Measurements from ENCODE around the gene OTOS.

The OTOS gene

DNA sequence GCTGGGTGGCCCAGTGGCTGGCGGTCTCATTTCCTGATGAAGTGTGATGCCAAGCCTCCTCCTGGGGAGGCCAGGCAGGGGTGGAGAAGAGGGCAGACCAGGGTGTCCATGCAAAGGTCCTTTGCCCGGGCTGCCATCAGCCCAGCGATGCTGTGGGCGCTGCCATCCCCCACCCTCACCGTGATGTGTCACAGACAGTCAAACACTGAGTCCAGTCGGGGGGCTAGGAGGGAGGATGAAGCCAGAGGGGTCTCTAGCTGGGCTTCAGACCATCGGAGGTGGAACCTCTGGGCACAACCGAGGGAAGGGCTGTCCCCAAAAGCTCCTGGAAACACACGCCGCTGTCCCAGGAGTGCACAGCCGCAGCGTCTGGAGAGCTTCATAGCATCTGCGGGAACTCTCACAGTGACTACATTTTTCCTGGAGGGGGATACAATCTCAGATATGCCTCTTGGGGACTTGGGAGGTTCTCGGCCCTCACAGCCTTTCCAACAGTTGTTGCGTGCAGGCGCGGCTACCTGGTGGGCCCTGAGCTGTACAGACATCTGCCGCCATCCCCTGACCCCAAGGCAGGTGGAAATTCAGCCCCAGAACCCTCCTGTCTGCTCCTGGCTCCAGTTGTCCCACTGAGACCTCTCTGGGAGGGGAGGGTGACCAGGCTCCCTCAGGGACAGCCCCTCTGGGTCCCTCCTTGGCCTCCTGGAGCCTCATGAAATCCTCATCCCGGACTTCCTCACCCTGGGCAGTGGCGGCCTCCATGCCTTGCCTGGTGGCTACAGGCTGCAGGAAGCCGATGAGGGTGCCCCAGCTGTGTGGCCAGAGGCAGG lies 26.5 kb upstream of the OTOS start:
- Histone ChIP-seq H3K27me3 (ENCODE audit: control insufficient read depth in 3 of 3, insufficient read depth in 3 of 3, low read depth in 1 of 3, low read length in 3 of 3) (peaks cover 0 to 4% (median 0%) of the 10 kb centered on the region in 3 experiments), H3K4ac (ENCODE audit: low read length) (no peak overlapping the region), H3K18ac (ENCODE audit: low read length) (peak overlapping the region; percentile 65), H3K4me1 (ENCODE audit: control insufficient read depth in 2 of 2, insufficient read depth in 1 of 2, low read depth in 1 of 2, low read length in 2 of 2) (peaks cover 4 to 10% of the 10 kb centered on the region in 2 donors), H3K14ac (ENCODE audit: low read length) (no peak overlapping the region), H3K4me2 (ENCODE audit: insufficient read depth, low read length, poor library complexity, severe bottlenecking) (no peak overlapping the region), H2BK12ac (ENCODE audit: low read length) (no peak overlapping the region), H2BK5ac (ENCODE audit: low read length) (peak overlapping the region; percentile 29), H3K9ac (ENCODE audit: low read depth, low read length, poor library complexity) (no peak overlapping the region), H3K23ac (ENCODE audit: low read depth, low read length, poor library complexity) (peak overlapping the region; percentile 59), H3K4me3 (ENCODE audit: low read length in 2 of 2) (no peak overlapping the region), H2BK120ac (ENCODE audit: low read depth, low read length) (no peak overlapping the region), H3K79me1 (ENCODE audit: low read depth, low read length) (peaks cover 3% of the 10 kb centered on the region), H4K8ac (ENCODE audit: low read depth, low read length) (no peak overlapping the region), H2BK15ac (ENCODE audit: low read length) (peak overlapping the region; percentile 72), H3K9me3 (replicated peaks in 1 of 2; ENCODE audit: control insufficient read depth in 2 of 2, insufficient read depth in 1 of 2, low read depth in 1 of 2, low read length in 2 of 2) (peaks cover 0 to 9% of the 10 kb centered on the region in 2 donors), H3K36me3 (replicated peaks in 1 of 2; ENCODE audit: control insufficient read depth in 2 of 2, insufficient read depth in 2 of 2, low read length in 2 of 2) (peaks cover 0 to 5% of the 10 kb centered on the region in 2 donors), H2AK5ac (ENCODE audit: low read depth, low read length) (peak overlapping the region; percentile 82), H2AFZ (ENCODE audit: low read length) (no peak overlapping the region), H3K27ac (replicated peaks; ENCODE audit: low read length) (no peak overlapping the region), H4K91ac (ENCODE audit: low read depth, low read length, poor library complexity) (no peak overlapping the region)
- WGBS, 2 donors (ENCODE audit: extremely low coverage in 2 of 2, insufficient read length in 2 of 2, insufficient replicate concordance in 1 of 2), result no CpG with 5 or more reads among the region's 21 CpGs
- no peak for DNase-seq (ENCODE audit: low spot score)

DNA sequence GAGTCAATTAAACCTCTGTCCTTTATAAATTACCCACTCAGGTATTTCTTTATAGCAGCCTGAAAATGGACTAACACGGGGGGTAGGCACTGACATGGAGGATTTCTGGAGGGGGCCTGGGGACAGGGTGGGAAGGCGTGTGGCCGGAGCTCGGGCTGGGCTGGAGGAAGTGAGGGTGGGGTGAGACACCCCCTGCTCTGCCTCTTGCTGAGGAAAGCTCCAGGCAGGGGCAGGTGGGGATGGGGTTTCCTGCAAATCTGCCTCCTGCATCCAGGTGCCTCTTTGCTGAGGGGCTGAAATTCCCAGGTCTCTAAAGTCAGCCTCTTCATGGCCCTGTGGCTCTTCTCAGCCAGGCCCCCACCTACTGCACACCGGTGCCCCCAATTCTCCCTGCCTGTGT lies 25.7 kb upstream of the OTOS start:
- no peak overlapping the region for H2AFZ ChIP-seq (ENCODE audit: low read length)
- H3K27me3 ChIP-seq (ENCODE audit: control insufficient read depth in 3 of 3, insufficient read depth in 3 of 3, low read depth in 1 of 3, low read length in 3 of 3), result peaks cover 0 to 4% (median 0%) of the 10 kb centered on the region in 3 experiments
- no peak for DNase-seq (ENCODE audit: low spot score)

DNA sequence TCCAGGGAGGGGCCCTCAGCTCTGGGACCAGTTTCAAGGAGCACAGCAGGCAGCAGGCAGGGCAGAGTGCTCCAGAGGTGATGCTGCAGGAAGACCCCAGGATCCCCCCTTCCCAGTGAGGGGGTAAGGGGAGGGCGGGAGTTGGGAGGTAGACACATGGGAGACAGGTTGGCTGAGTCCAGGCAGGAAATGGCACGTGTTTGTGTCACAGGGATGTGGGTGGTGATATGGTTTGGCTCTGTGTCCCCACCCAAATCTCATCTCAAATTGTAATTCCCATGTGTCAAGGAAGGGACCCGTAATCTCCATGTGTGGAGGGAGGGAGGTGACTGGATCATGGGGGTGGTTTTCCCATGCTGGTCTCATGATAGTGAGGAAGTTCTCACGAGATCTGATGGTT lies 25.2 kb upstream of the OTOS start:
- H3K27me3 ChIP-seq (ENCODE audit: control insufficient read depth in 3 of 3, insufficient read depth in 3 of 3, low read depth in 1 of 3, low read length in 3 of 3), result peaks cover 0 to 4% (median 0%) of the 10 kb centered on the region in 3 experiments
- peak overlapping the region; percentile 93 for H2BK15ac ChIP-seq (ENCODE audit: low read length)
- H4K91ac ChIP-seq (ENCODE audit: low read depth, low read length, poor library complexity), result no peak overlapping the region
- H2BK120ac ChIP-seq (ENCODE audit: low read depth, low read length), result peak overlapping the region; percentile 77
- H3K23ac ChIP-seq (ENCODE audit: low read depth, low read length, poor library complexity), result no peak overlapping the region
- H4K8ac ChIP-seq (ENCODE audit: low read depth, low read length), result no peak overlapping the region
- no peak overlapping the region for H3K14ac ChIP-seq (ENCODE audit: low read length)
- H3K9ac ChIP-seq (ENCODE audit: low read depth, low read length, poor library complexity), result no peak overlapping the region
- H3K79me1 ChIP-seq (ENCODE audit: low read depth, low read length), result peaks cover 3% of the 10 kb centered on the region
- H2BK5ac ChIP-seq (ENCODE audit: low read length), result no peak overlapping the region
- H3K4ac ChIP-seq (ENCODE audit: low read length), result no peak overlapping the region
- H2AK5ac ChIP-seq (ENCODE audit: low read depth, low read length), result peak overlapping the region; percentile 96
- DNase-seq (ENCODE audit: low spot score), result no peak
- no peak overlapping the region for H2AFZ ChIP-seq (ENCODE audit: low read length)
- no peak overlapping the region for H3K27ac ChIP-seq (replicated peaks; ENCODE audit: low read length)
- no peak overlapping the region for H3K4me3 ChIP-seq (ENCODE audit: low read length in 2 of 2)
- no peak overlapping the region for H2BK12ac ChIP-seq (ENCODE audit: low read length)
- H3K18ac ChIP-seq (ENCODE audit: low read length), result peak overlapping the region; percentile 54
- H3K4me1 ChIP-seq (ENCODE audit: control insufficient read depth in 2 of 2, insufficient read depth in 1 of 2, low read depth in 1 of 2, low read length in 2 of 2), result peaks cover 4 to 10% of the 10 kb centered on the region in 2 donors
- H3K9me3 ChIP-seq (replicated peaks in 1 of 2; ENCODE audit: control insufficient read depth in 2 of 2, insufficient read depth in 1 of 2, low read depth in 1 of 2, low read length in 2 of 2), result peaks cover 0 to 8% of the 10 kb centered on the region in 2 donors
- WGBS, 2 donors (ENCODE audit: extremely low coverage in 2 of 2, insufficient read length in 2 of 2, insufficient replicate concordance in 1 of 2), result no CpG with 5 or more reads among the region's 4 CpGs
- H3K36me3 ChIP-seq (replicated peaks in 1 of 2; ENCODE audit: control insufficient read depth in 2 of 2, insufficient read depth in 2 of 2, low read length in 2 of 2), result peaks cover 0 to 5% of the 10 kb centered on the region in 2 donors
- no peak overlapping the region for H3K4me2 ChIP-seq (ENCODE audit: insufficient read depth, low read length, poor library complexity, severe bottlenecking)

More for the DNA sequence above, 25.7 kb upstream of the OTOS start:
- Histone ChIP-seq H3K14ac (ENCODE audit: low read length) (no peak overlapping the region), H3K4me1 (ENCODE audit: control insufficient read depth in 2 of 2, insufficient read depth in 1 of 2, low read depth in 1 of 2, low read length in 2 of 2) (peaks cover 4 to 10% of the 10 kb centered on the region in 2 donors), H2BK15ac (ENCODE audit: low read length) (peak overlapping the region; percentile 93), H3K79me1 (ENCODE audit: low read depth, low read length) (peaks cover 3% of the 10 kb centered on the region), H2BK5ac (ENCODE audit: low read length) (peak overlapping the region; percentile 29), H3K9me3 (replicated peaks in 1 of 2; ENCODE audit: control insufficient read depth in 2 of 2, insufficient read depth in 1 of 2, low read depth in 1 of 2, low read length in 2 of 2) (peaks cover 0 to 6% of the 10 kb centered on the region in 2 donors), H4K8ac (ENCODE audit: low read depth, low read length) (no peak overlapping the region), H3K36me3 (replicated peaks in 1 of 2; ENCODE audit: control insufficient read depth in 2 of 2, insufficient read depth in 2 of 2, low read length in 2 of 2) (peaks cover 0 to 5% of the 10 kb centered on the region in 2 donors), H2BK12ac (ENCODE audit: low read length) (no peak overlapping the region), H3K23ac (ENCODE audit: low read depth, low read length, poor library complexity) (no peak overlapping the region), H3K4me3 (ENCODE audit: low read length in 2 of 2) (no peak overlapping the region), H3K4ac (ENCODE audit: low read length) (no peak overlapping the region), H4K91ac (ENCODE audit: low read depth, low read length, poor library complexity) (no peak overlapping the region), H3K9ac (ENCODE audit: low read depth, low read length, poor library complexity) (no peak overlapping the region), H2BK120ac (ENCODE audit: low read depth, low read length) (no peak overlapping the region), H2AK5ac (ENCODE audit: low read depth, low read length) (no peak overlapping the region), H3K27ac (replicated peaks; ENCODE audit: low read length) (no peak overlapping the region), H3K18ac (ENCODE audit: low read length) (peak overlapping the region; percentile 45), H3K4me2 (ENCODE audit: insufficient read depth, low read length, poor library complexity, severe bottlenecking) (no peak overlapping the region)
- no CpG with 5 or more reads among the region's 5 CpGs for WGBS, 2 donors (ENCODE audit: extremely low coverage in 2 of 2, insufficient read length in 2 of 2, insufficient replicate concordance in 1 of 2)

DNA sequence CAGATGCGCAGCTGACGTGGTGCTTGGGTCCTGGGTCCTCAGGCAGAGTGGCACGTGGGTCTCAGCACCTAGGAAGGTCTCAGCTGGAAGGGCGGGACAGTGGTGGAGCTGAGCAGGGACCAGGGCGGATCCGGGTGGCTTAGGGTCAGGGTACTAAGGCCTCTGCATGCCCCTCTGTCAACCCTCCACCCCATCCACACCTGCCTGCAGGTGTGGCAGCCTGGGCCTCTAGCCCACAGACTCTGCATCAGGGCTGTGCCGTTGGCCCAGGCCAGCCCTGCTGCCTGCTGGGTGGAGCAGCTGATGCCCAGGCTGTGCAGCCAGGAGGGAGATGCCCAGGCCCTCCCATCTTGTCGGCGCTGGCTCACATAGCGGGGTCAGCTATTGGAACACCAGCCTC lies 24.6 kb upstream of the OTOS start:
- no peak overlapping the region for H3K4me2 ChIP-seq (ENCODE audit: insufficient read depth, low read length, poor library complexity, severe bottlenecking)
- no peak overlapping the region for H3K4ac ChIP-seq (ENCODE audit: low read length)
- H2BK12ac ChIP-seq (ENCODE audit: low read length), result no peak overlapping the region
- H3K23ac ChIP-seq (ENCODE audit: low read depth, low read length, poor library complexity), result peak overlapping the region; percentile 25
- no peak overlapping the region for H2BK5ac ChIP-seq (ENCODE audit: low read length)
- H3K4me1 ChIP-seq (ENCODE audit: control insufficient read depth in 2 of 2, insufficient read depth in 1 of 2, low read depth in 1 of 2, low read length in 2 of 2), result peaks cover under 1 to 7% of the 10 kb centered on the region in 2 donors
- H3K9me3 ChIP-seq (replicated peaks in 1 of 2; ENCODE audit: control insufficient read depth in 2 of 2, insufficient read depth in 1 of 2, low read depth in 1 of 2, low read length in 2 of 2), result peaks cover 0 to 12% of the 10 kb centered on the region in 2 donors
- no peak overlapping the region for H3K4me3 ChIP-seq (ENCODE audit: low read length in 2 of 2)
- H2AFZ ChIP-seq (ENCODE audit: low read length), result no peak overlapping the region
- DNase-seq (ENCODE audit: low spot score), result no peak
- no CpG with 5 or more reads among the region's 10 CpGs for WGBS, 2 donors (ENCODE audit: extremely low coverage in 2 of 2, insufficient read length in 2 of 2, insufficient replicate concordance in 1 of 2)
- H4K91ac ChIP-seq (ENCODE audit: low read depth, low read length, poor library complexity), result no peak overlapping the region
- H3K27ac ChIP-seq (replicated peaks; ENCODE audit: low read length), result no peak overlapping the region
- H2BK15ac ChIP-seq (ENCODE audit: low read length), result peak overlapping the region; percentile 93
- H2AK5ac ChIP-seq (ENCODE audit: low read depth, low read length), result peak overlapping the region; percentile 96
- H3K27me3 ChIP-seq (ENCODE audit: control insufficient read depth in 3 of 3, insufficient read depth in 3 of 3, low read depth in 1 of 3, low read length in 3 of 3), result peaks cover 0 to 4% (median 0%) of the 10 kb centered on the region in 3 experiments
- no peak overlapping the region for H3K14ac ChIP-seq (ENCODE audit: low read length)
- peaks cover 3% of the 10 kb centered on the region for H3K79me1 ChIP-seq (ENCODE audit: low read depth, low read length)
- H2BK120ac ChIP-seq (ENCODE audit: low read depth, low read length), result no peak overlapping the region
- no peak overlapping the region for H4K8ac ChIP-seq (ENCODE audit: low read depth, low read length)
- peaks cover 0 to 5% of the 10 kb centered on the region in 2 donors for H3K36me3 ChIP-seq (replicated peaks in 1 of 2; ENCODE audit: control insufficient read depth in 2 of 2, insufficient read depth in 2 of 2, low read length in 2 of 2)
- H3K18ac ChIP-seq (ENCODE audit: low read length), result peak overlapping the region; percentile 74
- peak overlapping the region; percentile 47 for H3K9ac ChIP-seq (ENCODE audit: low read depth, low read length, poor library complexity)

All from neuronal stem cell (in vitro differentiated cells).